Embryonic facial prominence (tissue), 1 donor: ENCODE data around the gene LRRC10.
A peak's percentile ranks its signal among the peaks of the same experiment; 100 is the strongest.
"Not testable (repeated sequence)": the region's sequence is repeated elsewhere in the genome, so short reads cannot be mapped to it uniquely, and the experiment has no call there.

ENCODE experiments used
- DNase-seq: peaks from one replicate; pipeline ENCODE4 v3.0.0-alpha.2; 2016; ENCODE audit errors: extremely low spot score

Gene LRRC10

GRCh38 chr12:69619050-69619449, 8.3 kb upstream of the LRRC10 start:
- no peak for DNase-seq

- no peak for DNase-seq
These were observed 5.3 kb upstream of the LRRC10 start for GRCh38 chr12:69616025-69616424.

DNA sequence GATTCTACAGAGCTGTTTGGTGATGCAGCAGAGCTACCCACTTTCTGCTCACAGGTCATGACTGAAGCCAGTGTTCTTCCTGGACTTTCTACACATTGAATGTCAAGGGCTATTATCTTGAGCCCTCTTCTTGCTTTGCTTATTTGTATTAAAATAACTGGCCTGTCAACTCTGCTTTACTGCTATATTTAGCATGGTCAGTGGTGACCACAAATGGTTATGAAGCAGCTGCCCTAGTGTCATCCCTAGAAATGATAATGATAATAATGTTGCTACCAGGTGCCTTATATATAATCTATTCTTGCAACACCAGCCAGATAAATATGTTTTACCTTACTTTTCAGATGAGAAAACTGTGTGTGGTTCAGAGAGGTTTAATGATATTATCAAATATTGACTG, 2.6 kb upstream of the LRRC10 start:
- DNase-seq, result no peak

DNA sequence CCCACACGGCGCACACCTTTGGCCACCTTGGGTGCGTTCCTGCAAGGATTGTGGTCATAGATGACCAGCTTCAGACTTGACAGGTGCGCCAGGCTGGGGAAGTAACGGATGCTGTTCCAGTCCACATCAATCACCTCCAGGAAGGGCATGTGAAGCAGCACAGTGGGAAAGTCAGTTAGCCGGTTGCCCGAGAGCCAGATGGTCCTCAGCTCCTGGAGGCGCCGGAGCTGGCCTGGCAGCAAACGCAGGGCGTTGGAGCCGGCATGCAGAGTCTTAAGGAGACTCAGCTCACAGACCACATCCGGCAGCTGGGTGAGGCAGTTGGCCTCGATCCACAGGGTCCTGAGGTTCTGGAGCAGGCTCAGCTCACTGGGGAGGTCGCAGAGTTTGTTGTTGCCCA, 581 bp downstream of the LRRC10 start:
- no peak for DNase-seq

- no peak for DNase-seq
These were observed 2.6 kb downstream of the LRRC10 start for GRCh38 chr12:69608114-69608513.

GRCh38 chr12:69604275-69604674, 6.4 kb downstream of the LRRC10 start:
- not testable (repeated sequence) for DNase-seq

- DNase-seq, result not testable (repeated sequence)
These were observed 7.2 kb downstream of the LRRC10 start for GRCh38 chr12:69603556-69603955.

DNA sequence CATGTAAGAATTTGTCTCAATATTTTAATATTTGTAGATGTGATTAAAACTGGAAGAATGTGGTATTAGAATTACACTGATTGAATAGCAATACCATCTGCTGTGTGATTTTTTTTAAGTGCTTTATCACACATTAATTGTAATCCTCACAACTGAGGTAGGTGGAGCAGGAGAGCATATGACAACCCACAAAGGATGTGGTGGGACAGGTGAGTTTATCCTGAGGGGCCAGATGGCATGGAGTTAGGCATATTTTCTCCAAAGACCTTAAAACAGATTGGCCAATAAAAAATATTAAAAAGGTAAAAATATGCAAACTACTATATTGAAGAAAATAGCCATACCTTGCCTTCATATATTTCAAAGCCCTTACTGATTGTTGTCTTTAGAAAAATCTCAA, 7.8 kb downstream of the LRRC10 start:
- no peak for DNase-seq

DNA sequence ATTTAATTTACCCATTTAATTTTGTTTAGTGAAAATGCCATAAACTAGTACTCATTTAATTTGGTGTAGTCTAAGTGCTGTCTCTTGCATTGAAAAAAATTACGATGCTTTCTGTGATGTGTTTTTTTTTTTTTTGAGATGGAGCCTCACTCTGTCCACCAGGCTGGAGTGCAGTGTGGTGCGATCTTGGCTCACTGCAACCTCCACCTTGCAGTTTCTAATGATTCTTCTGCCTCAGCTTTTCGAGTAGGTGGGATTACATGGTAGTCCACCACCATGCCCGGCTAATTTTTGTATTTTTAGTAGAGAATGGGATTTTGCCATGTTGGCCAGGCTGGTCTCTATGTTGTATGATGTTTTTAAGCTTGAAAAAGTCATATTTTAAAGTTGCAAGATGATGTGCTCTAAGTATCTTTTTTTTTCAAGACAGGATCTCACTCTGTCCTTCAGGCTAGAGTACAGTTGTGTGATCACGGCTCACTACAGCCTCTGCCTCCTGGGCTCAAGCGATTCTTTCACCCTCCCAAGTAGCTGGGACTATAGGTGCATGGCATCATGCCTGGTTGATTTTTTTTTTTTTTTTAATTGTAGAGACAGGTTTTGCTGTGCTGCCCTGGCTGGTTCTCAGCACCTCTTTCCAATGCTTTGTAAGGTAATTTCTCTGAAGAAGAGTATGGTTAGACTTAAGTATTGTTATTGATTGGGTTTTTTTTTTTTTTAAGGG, 8.6 kb downstream of the LRRC10 start:
- no peak for DNase-seq

GRCh38 chr12:69600804-69601203, 9.9 kb downstream of the LRRC10 start:
- DNase-seq, result no peak

DNA sequence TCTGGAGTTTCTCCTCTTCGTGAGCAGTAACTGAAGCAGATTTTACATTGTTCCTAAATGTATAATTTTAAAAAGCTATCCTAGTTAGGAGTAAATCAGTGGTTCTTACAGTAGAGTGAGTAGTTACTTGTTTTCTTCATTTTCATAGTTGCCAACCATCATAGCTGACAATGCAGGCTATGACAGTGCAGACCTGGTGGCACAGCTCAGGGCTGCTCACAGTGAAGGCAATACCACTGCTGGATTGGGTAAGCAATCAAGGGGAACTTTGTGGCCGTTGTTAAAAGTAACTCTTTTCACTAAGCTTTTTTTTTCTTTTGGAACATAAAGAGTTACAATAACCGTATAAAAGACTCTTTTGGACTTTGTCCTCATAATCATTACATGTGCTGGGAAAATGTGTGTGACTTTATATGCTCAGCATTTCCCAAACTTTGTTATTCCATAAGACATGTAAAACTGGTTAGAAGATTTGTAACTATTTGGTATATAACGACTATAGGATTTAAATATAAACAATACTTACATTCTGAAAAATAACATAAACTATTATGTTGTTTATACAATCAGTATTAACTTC, 12.4 kb downstream of the LRRC10 start:
- DNase-seq, result no peak

GRCh38 chr12:69595689-69596088, 15.0 kb downstream of the LRRC10 start:
- no peak for DNase-seq

DNA sequence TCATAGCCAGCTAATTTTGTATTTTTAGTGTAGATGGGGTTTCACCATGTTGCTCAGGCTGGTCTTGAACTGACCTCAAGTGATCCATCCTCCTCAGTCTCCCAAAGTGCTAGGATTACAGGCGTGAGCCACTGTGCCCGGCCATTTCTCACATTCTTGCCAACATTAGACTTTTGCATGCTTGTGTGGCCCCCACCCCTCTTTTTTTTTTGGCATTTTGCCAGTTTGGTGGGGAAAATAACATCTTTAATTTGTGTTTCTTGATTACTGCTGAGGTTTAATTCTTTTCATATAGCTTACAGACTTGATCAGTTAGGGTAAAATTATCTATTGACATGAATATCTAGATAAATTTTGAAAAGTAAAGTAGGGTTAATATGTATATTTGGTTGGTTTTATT, 21.6 kb downstream of the LRRC10 start:
- no peak for DNase-seq

DNA sequence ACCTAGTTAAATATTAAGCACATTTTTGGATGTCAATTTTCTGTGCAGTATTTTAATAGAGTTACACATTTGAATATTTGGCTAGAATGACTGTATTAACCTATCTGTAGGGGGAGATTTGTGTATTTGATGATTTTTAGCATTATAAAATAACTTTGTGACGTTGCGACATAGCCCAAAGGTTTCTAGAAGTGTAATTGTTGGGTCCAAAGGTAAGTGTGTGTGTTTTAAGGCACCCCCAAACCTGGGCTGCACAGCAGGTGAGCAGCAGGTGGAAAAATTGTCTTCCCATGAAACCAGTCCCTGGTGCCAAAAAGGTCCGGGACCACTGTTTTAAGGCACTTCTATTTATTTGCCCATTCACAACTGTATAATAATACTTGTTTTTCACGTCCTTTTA, 22.2 kb downstream of the LRRC10 start:
- no peak for DNase-seq

DNA sequence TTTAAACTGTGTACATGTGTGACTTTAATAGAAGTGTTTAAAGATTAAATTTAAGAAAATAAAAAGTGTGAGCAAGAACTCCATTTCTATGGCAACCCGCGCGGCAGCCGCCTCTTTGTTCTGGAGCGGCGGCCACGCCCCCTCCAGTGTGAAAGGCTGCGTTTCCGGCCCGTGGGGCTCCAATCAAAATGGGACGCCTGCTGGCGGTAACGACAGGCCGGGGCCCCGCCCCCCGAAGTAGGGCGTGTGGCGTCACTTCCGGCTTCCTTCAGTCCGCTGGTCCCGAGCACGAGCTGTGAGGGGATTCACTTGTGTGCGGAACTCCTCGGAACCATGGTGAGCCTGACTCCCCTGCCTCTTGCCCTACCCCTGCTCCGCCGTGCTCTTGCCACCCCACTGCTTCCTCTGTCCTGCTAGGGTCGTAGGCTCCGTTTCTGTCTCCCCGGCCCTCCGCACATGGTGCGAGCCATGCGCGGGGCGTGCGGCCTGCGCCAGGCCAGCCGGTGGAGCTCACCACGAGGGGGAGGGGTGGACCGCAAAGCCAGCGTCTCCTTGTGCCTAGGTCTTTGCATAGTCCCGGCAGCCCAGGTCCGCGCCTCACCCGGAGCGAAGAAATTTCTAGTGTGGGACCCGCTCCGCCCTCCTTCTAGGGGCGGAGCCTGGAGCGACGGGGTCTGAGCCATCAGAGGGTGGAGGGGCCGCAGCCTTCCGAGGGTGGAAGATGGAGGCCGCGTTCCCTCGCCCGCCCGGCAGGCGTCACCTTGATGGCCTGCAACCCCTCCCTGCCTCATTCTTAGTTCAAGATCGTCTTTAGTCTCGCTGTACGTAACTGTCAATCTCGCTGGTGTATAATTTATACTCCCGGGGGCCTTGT, 25.3 kb downstream of the LRRC10 start, which contains the start of gene CCT2:
Gene CCT2, plus strand, starts transcription at position 271 of the 874 bp plus-strand sequence. Its CDS starts 63 bp downstream, at position 334.
- DNase-seq, result peak; percentile 100

GRCh38 chr12:69583203-69583602, 27.5 kb downstream of the LRRC10 start:
- DNase-seq, result no peak

DNA sequence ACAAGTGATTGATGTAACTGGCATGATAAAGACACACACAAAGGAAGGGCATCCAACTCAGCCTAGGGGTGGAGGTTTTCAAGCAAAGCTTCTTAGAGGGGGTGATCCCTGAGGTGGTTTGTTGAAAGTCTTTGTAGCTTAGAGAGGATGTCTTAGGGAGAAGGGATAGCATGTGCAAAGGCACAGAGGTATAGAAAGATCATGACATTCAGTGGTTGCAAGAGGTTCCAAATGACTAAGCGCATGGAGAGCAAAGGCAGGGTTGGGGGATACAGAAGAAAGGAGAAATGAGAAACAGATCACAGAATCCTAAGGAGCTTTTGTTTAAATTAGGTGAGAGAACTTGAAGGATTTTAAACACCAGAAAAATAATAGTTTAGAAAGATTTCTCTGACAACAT, 30.6 kb downstream of the LRRC10 start:
- no peak for DNase-seq

- DNase-seq, result no peak
These were observed 31.7 kb downstream of the LRRC10 start for GRCh38 chr12:69579029-69579428.

- no peak for DNase-seq
These were observed 32.4 kb downstream of the LRRC10 start for GRCh38 chr12:69578283-69578682.

- DNase-seq, result no peak
These were observed 35.4 kb downstream of the LRRC10 start for GRCh38 chr12:69575346-69575745.

- peak; percentile 12 for DNase-seq
These were observed 39.9 kb downstream of the LRRC10 start for GRCh38 chr12:69570545-69571399.
